ENCODE results near the gene ITGAV.
"Not testable (repeated sequence)": the region's sequence is repeated elsewhere in the genome, so short reads cannot be mapped to it uniquely, and the experiment has no call there.

ITGAV gene

DNA sequence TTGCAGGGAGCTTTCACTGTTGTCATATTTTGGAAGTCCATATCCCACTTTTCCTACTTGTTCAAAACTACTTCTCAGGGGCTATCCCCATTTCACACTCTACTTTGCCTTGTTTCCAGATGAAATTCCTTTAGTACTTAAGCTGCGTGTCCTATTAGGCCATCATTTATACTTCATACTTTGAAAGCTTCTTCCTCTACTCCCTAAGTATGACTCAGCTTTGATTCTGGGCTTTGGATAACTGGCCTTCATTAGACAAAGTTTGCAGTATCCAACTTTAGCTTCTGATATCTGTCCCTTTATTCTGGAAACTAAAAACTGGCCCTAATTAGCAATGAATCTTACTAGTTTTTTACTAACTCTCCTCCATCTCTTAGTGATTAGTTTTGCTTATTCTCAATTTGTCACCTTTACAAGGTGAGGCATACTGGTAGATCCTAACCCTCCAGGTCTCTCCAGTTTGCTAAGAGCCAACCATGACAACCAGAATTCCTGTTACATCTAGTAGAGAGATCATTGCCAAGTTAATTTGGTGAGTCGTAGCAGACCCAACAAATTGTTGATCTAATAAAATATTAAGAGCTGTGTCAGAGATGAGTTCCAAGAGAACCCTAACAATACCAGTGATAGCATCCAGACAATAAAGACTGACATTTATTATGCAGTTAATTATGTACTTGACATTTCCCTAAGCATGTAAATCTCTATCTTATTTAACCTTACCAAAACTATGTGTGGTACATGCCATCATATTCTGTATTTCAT, 31.2 kb upstream of the ITGAV start:
- Histone ChIP-seq H3K9me3 (ENCODE audit: control insufficient read depth, low read length) (no peaks in the 10 kb centered on the region), H3K27ac (ENCODE audit: insufficient read depth, low read length, poor library complexity, severe bottlenecking) (no peak overlapping the region), H3K4me3 (ENCODE audit: insufficient read depth, low read depth, low read length, poor library complexity, severe bottlenecking) (no peak overlapping the region), H3K36me3 (ENCODE audit: control insufficient read depth, insufficient read depth, low read length) (no peaks in the 10 kb centered on the region), H3K27me3 (replicated peaks; ENCODE audit: control insufficient read depth, insufficient read depth, low read length, poor library complexity, severe bottlenecking) (no peaks in the 10 kb centered on the region), H3K4me1 (ENCODE audit: control insufficient read depth, insufficient read depth, low read length, poor library complexity, severe bottlenecking) (no peaks in the 10 kb centered on the region)
- no peak for DNase-seq

DNA sequence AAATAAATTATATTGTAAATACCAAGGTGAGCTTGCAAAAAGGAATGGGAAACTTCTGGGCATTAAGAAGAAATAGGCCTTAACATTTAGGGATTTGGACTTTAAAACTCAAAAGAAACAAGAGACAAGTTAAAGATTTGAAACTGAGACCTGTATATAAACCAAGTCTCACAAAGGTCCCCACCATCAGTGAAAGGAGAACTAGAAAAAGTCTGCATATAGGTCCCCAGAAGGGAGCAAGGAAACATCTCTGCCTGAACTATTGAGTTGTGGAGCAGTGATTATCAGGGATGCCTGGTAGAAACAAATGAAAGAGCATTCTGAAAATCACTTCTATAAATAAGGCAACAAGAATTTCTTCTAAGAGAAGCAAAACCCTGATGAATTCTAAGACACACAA, 30.5 kb upstream of the ITGAV start:
- Histone ChIP-seq H3K27ac (ENCODE audit: insufficient read depth, low read length, poor library complexity, severe bottlenecking) (no peak overlapping the region), H3K4me3 (ENCODE audit: insufficient read depth, low read depth, low read length, poor library complexity, severe bottlenecking) (no peak overlapping the region), H3K4me1 (ENCODE audit: control insufficient read depth, insufficient read depth, low read length, poor library complexity, severe bottlenecking) (no peaks in the 10 kb centered on the region), H3K27me3 (replicated peaks; ENCODE audit: control insufficient read depth, insufficient read depth, low read length, poor library complexity, severe bottlenecking) (no peaks in the 10 kb centered on the region), H3K9me3 (ENCODE audit: control insufficient read depth, low read length) (no peaks in the 10 kb centered on the region), H3K36me3 (ENCODE audit: control insufficient read depth, insufficient read depth, low read length) (no peaks in the 10 kb centered on the region)
- no peak for DNase-seq

DNA sequence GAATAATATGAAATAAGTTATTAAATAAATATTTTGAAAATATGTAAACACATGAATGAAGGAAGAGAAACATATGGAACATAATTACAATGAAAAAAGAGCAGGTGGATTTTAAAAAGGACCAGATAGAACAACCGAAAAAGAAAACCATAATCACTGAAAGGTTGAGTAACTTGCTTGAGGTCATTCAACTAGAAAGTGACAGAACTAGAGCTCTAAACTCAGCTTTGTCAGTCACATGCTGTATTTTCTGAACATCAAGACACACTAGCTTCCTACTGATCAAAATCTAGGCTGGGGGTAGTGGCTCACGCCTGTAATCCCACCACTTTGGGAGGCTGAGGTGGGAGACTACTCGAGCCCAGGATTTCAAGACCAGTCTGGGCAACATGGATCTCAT, 30.0 kb upstream of the ITGAV start:
- Histone ChIP-seq H3K27ac (ENCODE audit: insufficient read depth, low read length, poor library complexity, severe bottlenecking) (no peak overlapping the region), H3K4me3 (ENCODE audit: insufficient read depth, low read depth, low read length, poor library complexity, severe bottlenecking) (no peak overlapping the region)

DNA sequence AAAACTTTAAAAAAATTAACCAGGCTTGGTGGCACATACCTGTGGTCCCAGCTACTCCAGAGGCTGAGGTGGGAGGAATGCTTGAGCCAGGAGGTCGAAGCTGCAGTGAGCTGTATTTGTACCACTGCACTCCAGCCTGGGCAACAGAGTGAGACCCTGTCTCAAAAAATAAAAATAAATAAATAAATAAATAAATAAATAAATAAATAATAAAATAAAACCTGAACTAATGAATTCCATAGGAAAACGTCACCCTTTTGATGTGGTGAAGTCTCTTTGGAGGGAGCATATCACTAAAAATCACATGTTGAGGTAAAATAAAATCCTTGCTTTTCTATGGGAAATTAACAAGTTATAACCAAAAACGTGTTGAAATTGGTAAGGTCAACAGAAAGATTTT, 29.6 kb upstream of the ITGAV start:
- H3K4me3 ChIP-seq (ENCODE audit: insufficient read depth, low read depth, low read length, poor library complexity, severe bottlenecking): no peak overlapping the region
- no peaks in the 10 kb centered on the region for H3K36me3 ChIP-seq (ENCODE audit: control insufficient read depth, insufficient read depth, low read length)
- H3K27ac ChIP-seq (ENCODE audit: insufficient read depth, low read length, poor library complexity, severe bottlenecking): no peak overlapping the region
- no peaks in the 10 kb centered on the region for H3K27me3 ChIP-seq (replicated peaks; ENCODE audit: control insufficient read depth, insufficient read depth, low read length, poor library complexity, severe bottlenecking)
- no peaks in the 10 kb centered on the region for H3K4me1 ChIP-seq (ENCODE audit: control insufficient read depth, insufficient read depth, low read length, poor library complexity, severe bottlenecking)
- H3K9me3 ChIP-seq (ENCODE audit: control insufficient read depth, low read length): no peaks in the 10 kb centered on the region
- DNase-seq: no peak

More for the DNA sequence above, 30.0 kb upstream of the ITGAV start:
- Histone ChIP-seq H3K4me1 (ENCODE audit: control insufficient read depth, insufficient read depth, low read length, poor library complexity, severe bottlenecking) (no peaks in the 10 kb centered on the region), H3K27me3 (replicated peaks; ENCODE audit: control insufficient read depth, insufficient read depth, low read length, poor library complexity, severe bottlenecking) (no peaks in the 10 kb centered on the region), H3K36me3 (ENCODE audit: control insufficient read depth, insufficient read depth, low read length) (no peaks in the 10 kb centered on the region), H3K9me3 (ENCODE audit: control insufficient read depth, low read length) (no peaks in the 10 kb centered on the region)
- DNase-seq: no peak

DNA sequence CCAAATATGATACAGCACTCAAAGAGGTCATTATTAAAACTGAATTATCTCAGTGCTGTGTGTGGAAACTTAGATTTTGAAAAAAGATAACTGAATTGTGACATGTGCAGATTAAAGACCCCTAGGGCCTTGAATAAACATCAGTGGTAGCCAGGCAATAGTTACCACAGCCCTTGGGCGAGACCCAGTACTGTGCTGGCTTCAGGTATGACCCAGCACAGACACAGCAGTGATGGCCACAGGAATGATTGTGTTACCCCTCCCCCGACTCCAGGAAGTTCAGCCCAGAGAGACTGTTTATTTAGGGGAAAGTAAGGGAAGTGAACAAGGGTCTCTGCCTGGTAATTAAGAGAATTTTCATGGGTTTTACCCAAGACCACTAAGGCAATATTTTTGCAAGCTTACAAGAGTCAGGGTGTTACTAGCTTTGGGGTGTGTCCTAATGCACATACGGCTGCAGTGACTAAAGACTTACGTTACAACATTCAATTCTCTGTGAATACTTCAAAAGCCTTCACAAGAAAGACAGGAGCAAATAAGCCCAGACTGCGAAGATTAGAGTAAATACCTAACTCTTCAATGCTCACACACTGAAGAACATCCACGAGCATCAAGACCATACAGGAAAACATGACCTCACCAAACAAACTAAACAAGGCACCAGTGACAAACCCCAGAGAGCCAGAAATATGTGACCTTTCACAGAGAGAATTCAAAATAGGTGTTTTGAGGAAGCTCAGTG, 28.2 kb upstream of the ITGAV start:
- no peak overlapping the region for H3K27ac ChIP-seq (ENCODE audit: insufficient read depth, low read length, poor library complexity, severe bottlenecking)
- no peaks in the 10 kb centered on the region for H3K4me1 ChIP-seq (ENCODE audit: control insufficient read depth, insufficient read depth, low read length, poor library complexity, severe bottlenecking)
- H3K27me3 ChIP-seq (replicated peaks; ENCODE audit: control insufficient read depth, insufficient read depth, low read length, poor library complexity, severe bottlenecking): no peaks in the 10 kb centered on the region
- H3K36me3 ChIP-seq (ENCODE audit: control insufficient read depth, insufficient read depth, low read length): no peaks in the 10 kb centered on the region
- DNase-seq: no peak
- H3K4me3 ChIP-seq (ENCODE audit: insufficient read depth, low read depth, low read length, poor library complexity, severe bottlenecking): no peak overlapping the region
- H3K9me3 ChIP-seq (ENCODE audit: control insufficient read depth, low read length): no peaks in the 10 kb centered on the region

DNA sequence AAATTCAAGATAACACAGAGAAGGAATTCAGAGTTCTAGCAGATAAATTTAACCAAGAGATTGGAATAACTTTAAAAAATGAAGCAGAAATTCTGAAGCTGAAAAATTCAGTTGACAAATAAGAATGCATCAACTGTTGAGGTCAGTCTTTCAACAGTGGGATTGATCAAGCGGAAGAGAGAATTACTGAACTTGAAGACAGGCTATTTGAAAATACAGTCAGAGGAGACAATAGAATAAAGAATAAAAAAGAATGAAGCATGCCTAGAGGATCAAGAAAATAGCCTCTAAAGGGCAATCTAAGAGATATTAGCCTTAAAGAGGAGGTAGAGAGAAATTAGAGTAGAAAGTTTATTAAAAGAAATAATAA, 27.7 kb upstream of the ITGAV start:
- Histone ChIP-seq H3K27ac (ENCODE audit: insufficient read depth, low read length, poor library complexity, severe bottlenecking) (no peak overlapping the region), H3K9me3 (ENCODE audit: control insufficient read depth, low read length) (no peaks in the 10 kb centered on the region), H3K36me3 (ENCODE audit: control insufficient read depth, insufficient read depth, low read length) (no peaks in the 10 kb centered on the region), H3K4me1 (ENCODE audit: control insufficient read depth, insufficient read depth, low read length, poor library complexity, severe bottlenecking) (no peaks in the 10 kb centered on the region), H3K4me3 (ENCODE audit: insufficient read depth, low read depth, low read length, poor library complexity, severe bottlenecking) (no peak overlapping the region), H3K27me3 (replicated peaks; ENCODE audit: control insufficient read depth, insufficient read depth, low read length, poor library complexity, severe bottlenecking) (no peaks in the 10 kb centered on the region)
- DNase-seq: no peak

DNA sequence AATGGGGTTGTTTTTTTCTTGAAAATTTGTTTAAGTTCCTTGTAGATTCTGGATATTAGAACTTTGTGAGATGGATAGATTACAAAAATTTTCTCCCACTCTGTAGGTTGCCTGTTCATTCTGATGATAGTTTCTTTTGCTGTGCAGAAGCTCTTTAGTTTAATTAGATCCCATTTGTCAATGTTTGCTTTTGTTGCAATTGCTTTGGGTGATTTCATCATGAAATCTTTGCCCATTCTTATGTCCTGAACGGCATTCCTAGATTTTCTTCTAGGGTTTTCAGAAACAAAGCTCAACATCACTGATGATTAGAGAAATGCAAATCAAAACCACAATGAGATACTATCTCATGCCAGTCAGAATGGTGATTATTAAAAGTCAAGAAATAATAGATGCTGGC, 21.3 kb upstream of the ITGAV start:
- not testable (repeated sequence) for H3K4me1 ChIP-seq (ENCODE audit: control insufficient read depth, insufficient read depth, low read length, poor library complexity, severe bottlenecking); H3K27me3 ChIP-seq (replicated peaks; ENCODE audit: control insufficient read depth, insufficient read depth, low read length, poor library complexity, severe bottlenecking); H3K36me3 ChIP-seq (ENCODE audit: control insufficient read depth, insufficient read depth, low read length); DNase-seq; H3K27ac ChIP-seq (ENCODE audit: insufficient read depth, low read length, poor library complexity, severe bottlenecking); H3K4me3 ChIP-seq (ENCODE audit: insufficient read depth, low read depth, low read length, poor library complexity, severe bottlenecking); H3K9me3 ChIP-seq (ENCODE audit: control insufficient read depth, low read length)

DNA sequence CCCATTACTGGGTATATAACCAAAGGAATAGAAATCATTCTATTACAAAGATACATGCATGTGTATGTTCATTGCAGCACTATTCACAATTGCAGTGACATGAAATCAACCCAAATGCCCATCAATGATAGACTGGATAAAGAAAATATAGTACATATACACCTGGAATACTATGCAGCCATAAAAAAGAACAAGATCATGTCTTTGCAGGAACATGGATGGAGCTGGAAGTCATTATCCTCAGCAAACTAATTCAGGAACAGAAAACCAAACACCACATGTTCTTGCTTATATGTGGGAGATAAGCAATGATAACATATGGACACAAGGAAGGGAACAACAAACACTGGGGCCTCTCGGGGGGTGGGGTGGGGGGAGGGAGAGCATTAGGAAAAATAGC, 20.7 kb upstream of the ITGAV start:
- H3K27me3 ChIP-seq (replicated peaks; ENCODE audit: control insufficient read depth, insufficient read depth, low read length, poor library complexity, severe bottlenecking); DNase-seq; H3K27ac ChIP-seq (ENCODE audit: insufficient read depth, low read length, poor library complexity, severe bottlenecking); H3K36me3 ChIP-seq (ENCODE audit: control insufficient read depth, insufficient read depth, low read length); H3K9me3 ChIP-seq (ENCODE audit: control insufficient read depth, low read length); H3K4me1 ChIP-seq (ENCODE audit: control insufficient read depth, insufficient read depth, low read length, poor library complexity, severe bottlenecking); H3K4me3 ChIP-seq (ENCODE audit: insufficient read depth, low read depth, low read length, poor library complexity, severe bottlenecking): not testable (repeated sequence)

DNA sequence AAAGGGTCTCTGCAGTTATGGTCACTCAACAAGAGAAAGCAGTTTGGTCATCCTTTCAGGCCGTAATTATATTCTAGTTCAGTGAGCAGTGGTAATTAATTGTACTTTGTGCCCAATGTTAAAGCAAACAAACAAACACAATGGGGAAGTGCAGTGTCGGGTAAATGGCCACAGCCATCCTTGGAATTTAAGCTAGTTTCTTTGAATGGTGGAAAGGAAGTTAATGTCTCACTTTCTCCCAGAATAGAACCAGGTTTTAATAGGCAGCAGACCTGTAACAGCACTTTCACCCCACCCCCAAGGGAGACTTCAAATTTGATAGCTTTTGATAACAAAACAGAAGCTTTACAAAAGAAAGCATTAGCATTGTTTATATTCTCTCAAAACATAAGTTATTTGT, 20.0 kb upstream of the ITGAV start:
- no peak overlapping the region for H3K27ac ChIP-seq (ENCODE audit: insufficient read depth, low read length, poor library complexity, severe bottlenecking)
- no peak overlapping the region for H3K4me3 ChIP-seq (ENCODE audit: insufficient read depth, low read depth, low read length, poor library complexity, severe bottlenecking)
- no peaks in the 10 kb centered on the region for H3K4me1 ChIP-seq (ENCODE audit: control insufficient read depth, insufficient read depth, low read length, poor library complexity, severe bottlenecking)
- no peaks in the 10 kb centered on the region for H3K36me3 ChIP-seq (ENCODE audit: control insufficient read depth, insufficient read depth, low read length)
- DNase-seq: no peak
- H3K27me3 ChIP-seq (replicated peaks; ENCODE audit: control insufficient read depth, insufficient read depth, low read length, poor library complexity, severe bottlenecking): no peaks in the 10 kb centered on the region
- H3K9me3 ChIP-seq (ENCODE audit: control insufficient read depth, low read length): no peaks in the 10 kb centered on the region

DNA sequence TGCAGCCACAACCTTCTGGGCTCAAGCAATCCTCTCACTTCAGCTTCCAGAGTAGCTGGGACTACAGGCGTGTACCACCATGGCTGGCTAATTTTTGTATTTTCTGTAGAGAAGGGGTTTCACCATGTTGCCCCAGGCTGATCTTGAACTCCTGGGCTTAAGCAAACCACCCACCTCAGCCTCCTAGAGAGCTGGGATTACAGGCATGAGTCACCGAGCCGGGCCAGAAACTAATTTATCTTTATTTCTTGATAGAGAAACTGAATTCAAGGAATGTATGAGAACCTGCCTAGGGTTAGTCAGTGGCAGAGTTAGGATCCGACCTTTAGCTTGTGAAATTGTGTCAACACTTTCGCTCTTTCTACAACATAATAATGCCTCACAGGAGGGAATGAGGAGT, 19.3 kb upstream of the ITGAV start:
- H3K4me3 ChIP-seq (ENCODE audit: insufficient read depth, low read depth, low read length, poor library complexity, severe bottlenecking): no peak overlapping the region
- H3K27ac ChIP-seq (ENCODE audit: insufficient read depth, low read length, poor library complexity, severe bottlenecking): no peak overlapping the region
- DNase-seq: no peak
- H3K27me3 ChIP-seq (replicated peaks; ENCODE audit: control insufficient read depth, insufficient read depth, low read length, poor library complexity, severe bottlenecking): no peaks in the 10 kb centered on the region
- no peaks in the 10 kb centered on the region for H3K36me3 ChIP-seq (ENCODE audit: control insufficient read depth, insufficient read depth, low read length)
- no peaks in the 10 kb centered on the region for H3K4me1 ChIP-seq (ENCODE audit: control insufficient read depth, insufficient read depth, low read length, poor library complexity, severe bottlenecking)
- H3K9me3 ChIP-seq (ENCODE audit: control insufficient read depth, low read length): no peaks in the 10 kb centered on the region

Measured in effector memory CD4-positive, alpha-beta T cell (primary cell).